Measurements from ENCODE around the gene GRM4. TPM values are rescaled to one million over a fixed set of nuclear protein-coding genes. Genes with fewer than 3 reads are reported as not detected.
A peak's percentile ranks its signal among the peaks of the same experiment; 100 is the strongest.

Gene GRM4
- total and polyA plus RNA-seq, 9 of the 15 experiments (the other 6 are each of a cell fraction or from before 2014, with no cell fraction given) = 0.18 TPM; not detected in 8

- H4K20me1 ChIP-seq (replicated peaks; ENCODE audit: control insufficient read depth, insufficient read depth, low read length) = no peaks in the 10 kb centered on the region; the same call in 1 of the 2 replicates
- POLR2A ChIA-PET = interaction anchor here (0.6 to 0.9 kb wide), 4 partner anchors 12 to 231 kb away, joined by 3 to 4 read pairs (median 4); no protein-coding TSS in a partner anchor
- H2AFZ ChIP-seq (ENCODE audit: low read depth, low read length) = no peak overlapping the region
- no peaks in the 10 kb centered on the region for H3K36me3 ChIP-seq (ENCODE audit: control insufficient read depth, insufficient read depth, low read length)
- no peaks in the 10 kb centered on the region for H3K9me1 ChIP-seq (ENCODE audit: control insufficient read depth, insufficient read depth, low read length)
- BruUV-seq (replicated peaks) = no TSS peak
- in situ Hi-C loops (cut with MboI) (loop anchor here (10.0 kb wide), 1 partner anchor 417 kb away; the partner anchor contains the start of gene BAK1), intact Hi-C loops (cut with micrococcal nuclease) (no loop called here)
- no peak for FAIRE-seq
- 0 out of 5 replicates have a peak, but pooled peaks cover 0 to 3% of the 10 kb centered on the region in 2 experiments for H3K4me1 ChIP-seq (replicated peaks in 1 of 2; ENCODE audit: control insufficient read depth in 2 of 2, insufficient read depth in 2 of 2, low read length in 2 of 2)
- no peak for DNase-seq (ENCODE audit: extremely low read depth in 1 of 4, low spot score in 3 of 4)
- no peaks in the 10 kb centered on the region for H3K9me3 ChIP-seq (replicated peaks; ENCODE audit: control insufficient read depth, insufficient read depth, low read depth, low read length)
- WGBS (ENCODE audit: insufficient coverage, low coverage, missing lambda C conversion rate) = under 1% methylated on average over 41 of the region's 41 CpGs
- no peaks in the 10 kb centered on the region for H3K79me2 ChIP-seq (ENCODE audit: control insufficient read depth, insufficient read depth, low read length)
- no peak overlapping the region for H3K9ac ChIP-seq (ENCODE audit: insufficient read depth in 1 of 2, low read depth in 2 of 2, low read length in 2 of 2)
- ATAC-seq = no peak; the same call in 2 of the 3 replicates
- H3K4me2 ChIP-seq (ENCODE audit: insufficient read depth, low read length) = no peak overlapping the region
- H3K27ac ChIP-seq (ENCODE audit: extremely low read depth, low read depth, low read length) = no peak overlapping the region
- CTCF ChIA-PET (ENCODE audit: low intra/inter-chr PET ratio) = interaction anchor here (0.6 kb wide), 1 partner anchor 155 kb away, joined by 3 read pairs; no protein-coding TSS in a partner anchor
- H3K27me3 ChIP-seq (ENCODE audit: control insufficient read depth in 2 of 2, insufficient read depth in 2 of 2, low read length in 2 of 2) = peaks cover 21 to 40% of the 10 kb centered on the region in 2 experiments
- peak; percentile 62 for TF ChIP-seq RFX1 (IDR thresholded peaks at IDR 0.05)
- TF ChIP-seq ZFP36 (IDR thresholded peaks at IDR 0.05; ENCODE audit: low read depth, low read length, partially characterized antibody) = peak; percentile 61
- TF ChIP-seq ZSCAN29 (IDR thresholded peaks at IDR 0.05) = no peak
- no peak overlapping the region for H3K4me3 ChIP-seq
Measured at GRCh38 chr6:34001706-34002621, 143.9 kb downstream of the GRM4 start.

DNA sequence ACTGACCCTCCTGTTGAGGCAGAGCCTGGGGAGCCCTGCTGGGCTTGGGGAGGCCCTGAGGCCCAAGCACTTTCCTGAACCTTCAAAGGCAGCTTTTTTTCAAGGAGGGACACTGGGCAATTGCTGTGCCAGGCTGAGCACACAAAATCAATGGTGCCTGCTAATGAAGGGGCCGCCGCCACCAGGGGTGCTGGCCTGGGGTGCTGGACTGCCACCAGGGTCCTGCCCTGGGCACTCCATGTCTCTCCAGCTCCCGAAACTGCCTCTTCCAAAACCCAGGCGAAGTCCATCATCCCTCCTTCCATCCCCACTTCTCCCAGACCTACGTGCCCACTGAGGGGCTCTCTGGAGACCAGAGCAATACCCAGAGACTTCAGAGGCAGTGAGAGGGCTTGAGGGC is 145.6 kb downstream of the GRM4 start:
- H3K9ac ChIP-seq (ENCODE audit: insufficient read depth in 1 of 2, low read depth in 2 of 2, low read length in 2 of 2) = no peak overlapping the region
- peaks cover 20 to 46% of the 10 kb centered on the region in 2 experiments for H3K27me3 ChIP-seq (ENCODE audit: control insufficient read depth in 2 of 2, insufficient read depth in 2 of 2, low read length in 2 of 2)
- FAIRE-seq (no peak), DNase-seq (ENCODE audit: extremely low read depth in 1 of 4, low spot score in 3 of 4) (no peak), ATAC-seq (no peak)
- H2AFZ ChIP-seq (ENCODE audit: low read depth, low read length) = no peak overlapping the region
- intact Hi-C loops (cut with micrococcal nuclease) (no loop called here), in situ Hi-C loops (cut with MboI) (loop anchor here (10.0 kb wide), 1 partner anchor 415 kb away; the partner anchor contains the start of gene BAK1)
- no peaks in the 10 kb centered on the region for H3K9me3 ChIP-seq (replicated peaks; ENCODE audit: control insufficient read depth, insufficient read depth, low read depth, low read length)
- no TSS peak for BruUV-seq (replicated peaks)
- H3K79me2 ChIP-seq (ENCODE audit: control insufficient read depth, insufficient read depth, low read length) = no peaks in the 10 kb centered on the region
- no peaks in the 10 kb centered on the region for H3K9me1 ChIP-seq (ENCODE audit: control insufficient read depth, insufficient read depth, low read length)
- ChIA-PET CTCF (ENCODE audit: low intra/inter-chr PET ratio) (no interaction called here), POLR2A (interaction anchor here (0.6 kb wide), 1 partner anchor 199 kb away, joined by 3 read pairs; no protein-coding TSS in a partner anchor)
- H4K20me1 ChIP-seq (replicated peaks; ENCODE audit: control insufficient read depth, insufficient read depth, low read length) = no peaks in the 10 kb centered on the region; the same call in 1 of the 2 replicates
- WGBS (ENCODE audit: insufficient coverage, low coverage, missing lambda C conversion rate) = 1% methylated on average over 5 of the region's 5 CpGs
- 0 out of 5 replicates have a peak, but pooled peaks cover 0 to 3% of the 10 kb centered on the region in 2 experiments for H3K4me1 ChIP-seq (replicated peaks in 1 of 2; ENCODE audit: control insufficient read depth in 2 of 2, insufficient read depth in 2 of 2, low read length in 2 of 2)
- H3K4me3 ChIP-seq = no peak overlapping the region
- H3K4me2 ChIP-seq (ENCODE audit: insufficient read depth, low read length) = no peak overlapping the region
- no peaks in the 10 kb centered on the region for H3K36me3 ChIP-seq (ENCODE audit: control insufficient read depth, insufficient read depth, low read length)
- H3K27ac ChIP-seq (ENCODE audit: extremely low read depth, low read depth, low read length) = no peak overlapping the region
- TF ChIP-seq ZNF57 (CRISPR knock-in tag; IDR thresholded peaks at IDR 0.05) (no peak), DPF2 (IDR thresholded peaks at IDR 0.05) (no peak), BHLHE40 (IDR thresholded peaks at IDR 0.05; ENCODE audit: low read length) (no peak)
